Gastrocnemius medialis (tissue), 4 donors: ENCODE results near the gene TMPRSS5. TPM values are rescaled to one million over a fixed set of nuclear protein-coding genes. Genes with fewer than 3 reads are reported as not detected.

Experiments
- ATAC-seq, 2 donors: fragments of 150-250 bp; one replicate each; pipeline ENCODE4 v1.9.1; 2016
- DNase-seq, 2 donors: peaks; one replicate each; pipeline ENCODE4 v3.0.0-alpha.2; 2019
- H3K27ac ChIP-seq, 4 donors: fragments of 200-600 bp; sonication (generic); 1 replicate in 1 of 4; 2 replicates in 3 of 4; pipeline ENCODE4 v1.5.1; 2016 to 2018; ENCODE audit warnings: mild to moderate bottlenecking in 2 of 4, moderate library complexity in 1 of 4
- H3K27me3 ChIP-seq, 3 donors: fragments of 200-600 bp; sonication (generic) in 2 of 3; 1 replicate in 1 of 3; 2 replicates in 2 of 3; pipeline versions ENCODE4 v1.5.1 to v1.6.0; 2016 to 2019; ENCODE audit warnings: mild to moderate bottlenecking in 1 of 3, moderate library complexity in 1 of 3
- H3K36me3 ChIP-seq, 2 donors: fragments of 200-600 bp; sonication (generic) in 1 of 2; one replicate each; pipeline ENCODE4 v1.5.1; 2017 to 2018
- H3K4me1 ChIP-seq, 2 donors: fragments of 200-600 bp; sonication (generic) in 1 of 2; one replicate each; pipeline ENCODE4 v1.5.1; 2016 to 2017; ENCODE audit warnings: mild to moderate bottlenecking in 2 of 2
- H3K4me3 ChIP-seq, 4 donors: fragments of 200-600 bp; sonication (generic) in 3 of 4; 1 replicate in 1 of 4; 2 replicates in 3 of 4; pipeline ENCODE4 v1.5.1; 2016 to 2019; ENCODE audit warnings: mild to moderate bottlenecking in 2 of 4
- H3K9me3 ChIP-seq, 3 donors: fragments of 200-600 bp; sonication (generic) in 2 of 3; 1 replicate in 1 of 3; 2 replicates in 2 of 3; pipeline ENCODE4 v1.5.1; 2016 to 2019
- POLR2A ChIP-seq, 2 donors: fragments of 450-650 bp; IDR thresholded peaks; one replicate each; pipeline ENCODE4 v1.6.1; 2017; ENCODE audit warnings: antibody characterized with exemption in 2 of 2, mild to moderate bottlenecking in 2 of 2, moderate library complexity in 2 of 2
- in situ Hi-C, 4 donors: fragments of 200-750 bp; cut with MboI; loops; one replicate each; pipeline versions ENCODE4 v1.15.0 to v1.8.0; 2017; ENCODE audit warnings: low sequenced_read_pairs in 4 of 4
- intact Hi-C: fragments of 100-400 bp; cut with DNase I; formaldehyde crosslinking; loops from one replicate; pipeline ENCODE4 v1.15.1; 2023; ENCODE audit warnings: low total_unique reads
- total RNA-seq, 4 donors: library from RNA; depleted of rRNA; stranded (reverse); fragments of >200 nt; gene quantifications; one replicate each; pipeline versions ENCODE4 v1.1.0 to v1.2.3, GENCODE V29; 2016
- TF ChIP-seq, protein P1 (sequence below), 5 experiments: fragments of 450-650 bp in 3 of 5; fragments of 200-600 bp in 2 of 5; sonication (generic) in 2 of 5; IDR thresholded peaks in 4 of 5; conservative IDR thresholded peaks in 1 of 5; 1 replicate in 4 of 5; 2 replicates in 1 of 5; pipeline ENCODE4 v1.5.1; 2016 to 2019; ENCODE audit warnings: antibody characterized with exemption in 5 of 5, mild to moderate bottlenecking in 3 of 5, moderate library complexity in 3 of 5

TMPRSS5 gene
- total RNA-seq, 4 donors from 2014 or later, result 0.24 to 0.61 (median 0.36) TPM; not detected in 1

DNA sequence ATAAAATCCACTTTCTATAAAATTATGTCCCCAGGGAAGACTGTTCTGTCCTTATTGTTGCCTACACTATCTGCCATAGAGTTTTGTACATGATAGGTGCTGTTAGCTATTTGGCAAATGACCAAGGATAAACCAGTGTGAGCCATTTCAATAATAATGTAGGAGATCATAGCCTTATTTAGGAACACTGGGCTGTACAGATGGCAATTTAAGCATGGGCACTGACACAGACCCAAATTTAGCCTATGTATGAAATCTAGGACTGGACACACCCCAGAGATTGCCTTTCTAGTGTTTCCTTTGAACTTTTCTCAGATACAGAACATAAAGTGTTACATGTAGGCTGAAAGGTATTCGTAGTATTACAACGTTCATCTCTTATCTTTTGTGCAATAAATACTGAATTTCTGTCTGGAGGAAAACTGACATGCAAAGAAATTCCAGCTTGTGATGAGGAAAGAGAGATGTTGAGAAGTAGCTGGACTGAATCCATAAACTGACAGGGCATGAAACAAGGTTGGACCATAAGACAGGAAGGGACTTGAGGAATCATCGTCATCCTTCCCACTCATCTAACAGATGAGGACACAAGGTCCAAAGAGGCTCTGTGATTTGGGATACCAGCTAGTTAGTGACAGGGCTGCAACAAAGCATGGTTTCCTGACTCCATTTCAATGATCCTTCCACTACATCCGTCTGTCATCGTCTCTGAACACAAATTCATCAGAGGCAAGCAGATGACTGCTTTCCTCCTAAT is 60.3 kb downstream of the TMPRSS5 start:
- ATAC-seq (no peak), DNase-seq (no peak)
- no peaks in the 10 kb centered on the region for H3K4me1 ChIP-seq
- intact Hi-C loops (no loop called here), in situ Hi-C loops (no loop called here)
- no peaks in the 10 kb centered on the region for H3K36me3 ChIP-seq
- no peak for TF ChIP-seq POLR2A (IDR thresholded peaks at IDR 0.05)
- TF ChIP-seq, protein P1, sequence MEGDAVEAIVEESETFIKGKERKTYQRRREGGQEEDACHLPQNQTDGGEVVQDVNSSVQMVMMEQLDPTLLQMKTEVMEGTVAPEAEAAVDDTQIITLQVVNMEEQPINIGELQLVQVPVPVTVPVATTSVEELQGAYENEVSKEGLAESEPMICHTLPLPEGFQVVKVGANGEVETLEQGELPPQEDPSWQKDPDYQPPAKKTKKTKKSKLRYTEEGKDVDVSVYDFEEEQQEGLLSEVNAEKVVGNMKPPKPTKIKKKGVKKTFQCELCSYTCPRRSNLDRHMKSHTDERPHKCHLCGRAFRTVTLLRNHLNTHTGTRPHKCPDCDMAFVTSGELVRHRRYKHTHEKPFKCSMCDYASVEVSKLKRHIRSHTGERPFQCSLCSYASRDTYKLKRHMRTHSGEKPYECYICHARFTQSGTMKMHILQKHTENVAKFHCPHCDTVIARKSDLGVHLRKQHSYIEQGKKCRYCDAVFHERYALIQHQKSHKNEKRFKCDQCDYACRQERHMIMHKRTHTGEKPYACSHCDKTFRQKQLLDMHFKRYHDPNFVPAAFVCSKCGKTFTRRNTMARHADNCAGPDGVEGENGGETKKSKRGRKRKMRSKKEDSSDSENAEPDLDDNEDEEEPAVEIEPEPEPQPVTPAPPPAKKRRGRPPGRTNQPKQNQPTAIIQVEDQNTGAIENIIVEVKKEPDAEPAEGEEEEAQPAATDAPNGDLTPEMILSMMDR (IDR thresholded peaks at IDR 0.05 in 4 of 5, conservative IDR thresholded peaks at IDR 0.05 in 1 of 5), result no peak
- no peak overlapping the region for H3K4me3 ChIP-seq
- H3K27ac ChIP-seq, result no peak overlapping the region
- H3K9me3 ChIP-seq, result no peaks in the 10 kb centered on the region
- no peaks in the 10 kb centered on the region for H3K27me3 ChIP-seq

DNA sequence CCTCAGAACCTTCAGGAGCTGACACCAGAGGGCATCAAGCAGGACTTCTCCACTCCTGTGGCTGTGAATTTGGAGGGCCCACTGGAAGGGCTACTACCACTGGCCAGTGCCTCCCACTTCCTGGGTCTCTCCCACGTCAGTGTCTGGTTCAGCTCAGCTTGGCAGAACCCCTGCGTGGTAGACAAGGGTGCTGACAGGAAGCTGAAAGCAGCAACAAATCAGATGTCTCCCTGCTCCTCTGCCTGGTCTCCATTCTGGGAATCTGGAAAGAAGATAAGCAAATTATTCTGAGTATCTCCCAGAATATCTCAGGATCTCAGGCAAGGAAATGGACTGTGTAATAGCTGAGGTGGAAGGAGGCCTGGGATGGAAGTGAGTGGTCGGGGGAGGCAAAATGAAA is 61.5 kb downstream of the TMPRSS5 start:
- Histone ChIP-seq H3K4me1 (no peaks in the 10 kb centered on the region), H3K36me3 (no peaks in the 10 kb centered on the region), H3K4me3 (no peak overlapping the region), H3K27ac (no peak overlapping the region), H3K9me3 (no peaks in the 10 kb centered on the region), H3K27me3 (no peaks in the 10 kb centered on the region)
- intact Hi-C loops, result no loop called here
- DNase-seq, result no peak
- TF ChIP-seq, protein P1 (IDR thresholded peaks at IDR 0.05 in 4 of 5, conservative IDR thresholded peaks at IDR 0.05 in 1 of 5), result no peak
- no peak for TF ChIP-seq POLR2A (IDR thresholded peaks at IDR 0.05)
- in situ Hi-C loops, result no loop called here
- no peak for ATAC-seq

DNA sequence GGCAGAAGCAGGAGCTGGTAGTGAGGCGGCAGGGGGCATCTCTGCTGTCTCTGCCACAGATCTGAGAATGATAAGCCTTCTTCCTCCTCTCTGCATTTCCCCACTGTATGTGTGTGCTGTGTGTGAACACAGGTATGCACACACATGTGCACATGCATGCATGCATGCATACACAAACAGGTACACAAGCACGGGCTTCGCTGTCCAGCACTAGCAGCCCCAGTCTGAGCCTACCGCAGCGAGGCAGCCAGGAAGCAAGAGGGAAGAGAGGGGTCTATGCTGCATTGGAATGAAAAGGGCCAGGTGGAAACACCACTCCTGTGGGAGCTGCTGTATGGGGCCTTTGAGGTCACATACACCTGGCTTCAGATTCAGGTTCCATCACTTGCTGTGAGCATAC is 62.4 kb downstream of the TMPRSS5 start:
- DNase-seq (no peak), ATAC-seq (no peak)
- intact Hi-C loops, result no loop called here
- in situ Hi-C loops, result no loop called here
- Histone ChIP-seq H3K27me3 (no peaks in the 10 kb centered on the region), H3K4me1 (no peaks in the 10 kb centered on the region), H3K36me3 (no peaks in the 10 kb centered on the region), H3K4me3 (no peak overlapping the region), H3K27ac (no peak overlapping the region), H3K9me3 (no peaks in the 10 kb centered on the region)
- TF ChIP-seq, protein P1 (IDR thresholded peaks at IDR 0.05 in 4 of 5, conservative IDR thresholded peaks at IDR 0.05 in 1 of 5), result no peak
- TF ChIP-seq POLR2A (IDR thresholded peaks at IDR 0.05), result no peak

DNA sequence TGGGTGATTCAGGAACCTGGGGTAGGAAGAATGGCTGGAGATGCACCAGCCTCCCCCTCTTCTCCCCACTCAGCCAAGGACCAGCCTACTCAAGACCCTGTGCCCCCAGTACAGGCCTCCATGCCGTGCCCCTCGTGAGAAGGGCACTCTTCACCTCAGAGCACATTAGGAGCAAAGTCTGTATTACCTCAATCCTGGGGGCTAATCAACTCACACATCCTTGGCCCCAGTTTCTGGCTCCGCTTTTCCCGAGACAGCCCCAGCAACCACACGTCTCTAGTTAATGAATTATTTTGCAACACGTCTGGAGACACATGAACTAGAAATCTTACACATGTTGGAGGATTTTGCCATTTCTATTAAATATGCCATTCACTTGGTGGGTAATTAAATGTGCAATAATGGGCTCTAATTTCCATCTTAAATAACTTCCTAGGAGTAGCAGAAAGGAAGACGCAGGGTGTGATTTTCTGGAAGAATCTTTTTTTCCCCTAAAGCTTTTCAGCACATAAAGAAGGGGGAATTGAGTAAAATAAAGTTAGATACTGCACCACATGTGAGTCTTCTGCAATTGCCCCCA is 63.0 kb downstream of the TMPRSS5 start:
- intact Hi-C loops, result no loop called here
- ATAC-seq (no peak), DNase-seq (no peak)
- Histone ChIP-seq H3K4me3 (no peak overlapping the region), H3K9me3 (no peaks in the 10 kb centered on the region), H3K27me3 (no peaks in the 10 kb centered on the region), H3K27ac (no peak overlapping the region), H3K36me3 (no peaks in the 10 kb centered on the region), H3K4me1 (no peaks in the 10 kb centered on the region)
- in situ Hi-C loops, result no loop called here
- TF ChIP-seq POLR2A (IDR thresholded peaks at IDR 0.05), result no peak
- TF ChIP-seq, protein P1 (IDR thresholded peaks at IDR 0.05 in 4 of 5, conservative IDR thresholded peaks at IDR 0.05 in 1 of 5), result no peak
